DMS 273 (cell line): Measurements from ENCODE around the gene ZBTB8OS.
"Not testable (repeated sequence)": the region's sequence is repeated elsewhere in the genome, so short reads cannot be mapped to it uniquely, and the experiment has no call there.

ENCODE experiments used
- DNase-seq: peaks from one replicate; lab custom pipeline; 2025; ENCODE audit not compliant: unreplicated experiment; lab: John Stamatoyannopoulos, UW

ZBTB8OS gene

DNA sequence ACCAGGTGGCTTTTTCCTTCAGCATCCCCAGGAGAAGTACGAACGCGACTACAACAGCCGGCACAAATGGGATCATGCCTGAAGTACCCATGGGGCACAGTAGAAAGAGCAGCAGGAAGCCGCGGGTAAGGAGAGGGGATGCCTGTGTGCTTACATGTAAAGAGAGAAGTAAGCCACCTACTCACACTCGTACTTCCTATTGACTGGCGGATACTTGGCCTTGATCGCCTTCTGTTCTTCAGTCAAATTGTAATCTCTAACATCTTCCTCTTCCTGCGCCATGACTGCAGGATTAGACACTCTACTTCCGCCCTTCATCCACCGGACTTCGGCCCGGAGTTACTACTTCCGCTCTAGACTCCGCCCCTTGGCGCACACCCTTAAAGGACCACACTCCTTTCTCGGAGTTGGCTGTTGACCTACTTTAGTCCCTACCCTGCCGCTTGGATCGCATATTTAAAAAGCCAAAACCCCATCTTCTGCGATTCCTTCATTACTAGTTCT is at the start of gene ZBTB8OS:
Gene ZBTB8OS (minus strand): TSS at position 303 of the 504 bp plus-strand sequence. CDS start 21 bp downstream, at position 282.
- peak; percentile 98 for DNase-seq

DNA sequence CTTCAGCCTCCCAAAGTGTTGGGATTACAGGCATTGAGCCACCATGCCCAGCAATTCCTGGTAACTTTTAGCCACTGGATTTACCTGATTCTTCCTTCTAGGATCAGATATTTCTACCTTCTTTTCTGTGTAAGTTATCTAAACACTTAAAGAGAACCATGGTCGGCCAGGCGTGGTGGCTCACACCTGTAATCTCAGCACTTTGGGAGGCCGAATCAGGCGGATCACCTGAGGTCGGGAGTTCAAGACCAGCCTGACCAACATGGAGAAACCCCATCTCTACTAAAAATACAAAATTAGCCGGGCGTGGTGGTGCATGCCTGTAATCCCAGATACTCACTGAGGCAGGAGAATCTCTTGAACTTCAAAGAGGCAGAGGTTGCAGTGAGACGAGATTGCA is 46.6 kb upstream of the ZBTB8OS start:
- not testable (repeated sequence) for DNase-seq

DNA sequence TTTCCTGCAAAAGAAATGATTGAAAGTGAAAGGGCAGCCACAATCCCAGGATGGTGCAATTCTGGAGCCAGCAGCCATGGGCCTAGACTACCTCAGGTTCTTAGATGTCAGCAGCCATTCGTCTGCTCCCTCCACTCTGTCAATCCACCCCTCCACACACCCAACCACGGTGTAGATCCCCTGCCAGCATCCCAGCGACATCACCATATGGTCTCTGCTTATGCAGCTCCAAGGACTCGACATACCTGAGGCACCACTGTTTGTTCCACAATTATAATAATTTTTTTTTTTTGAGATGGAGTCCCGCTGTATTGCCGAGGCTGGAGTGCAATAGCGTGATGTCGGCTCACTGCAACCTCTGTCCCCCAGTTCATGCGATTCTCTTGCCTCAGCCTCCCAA is 45.7 kb upstream of the ZBTB8OS start:
- DNase-seq, result peak; percentile 22

DNA sequence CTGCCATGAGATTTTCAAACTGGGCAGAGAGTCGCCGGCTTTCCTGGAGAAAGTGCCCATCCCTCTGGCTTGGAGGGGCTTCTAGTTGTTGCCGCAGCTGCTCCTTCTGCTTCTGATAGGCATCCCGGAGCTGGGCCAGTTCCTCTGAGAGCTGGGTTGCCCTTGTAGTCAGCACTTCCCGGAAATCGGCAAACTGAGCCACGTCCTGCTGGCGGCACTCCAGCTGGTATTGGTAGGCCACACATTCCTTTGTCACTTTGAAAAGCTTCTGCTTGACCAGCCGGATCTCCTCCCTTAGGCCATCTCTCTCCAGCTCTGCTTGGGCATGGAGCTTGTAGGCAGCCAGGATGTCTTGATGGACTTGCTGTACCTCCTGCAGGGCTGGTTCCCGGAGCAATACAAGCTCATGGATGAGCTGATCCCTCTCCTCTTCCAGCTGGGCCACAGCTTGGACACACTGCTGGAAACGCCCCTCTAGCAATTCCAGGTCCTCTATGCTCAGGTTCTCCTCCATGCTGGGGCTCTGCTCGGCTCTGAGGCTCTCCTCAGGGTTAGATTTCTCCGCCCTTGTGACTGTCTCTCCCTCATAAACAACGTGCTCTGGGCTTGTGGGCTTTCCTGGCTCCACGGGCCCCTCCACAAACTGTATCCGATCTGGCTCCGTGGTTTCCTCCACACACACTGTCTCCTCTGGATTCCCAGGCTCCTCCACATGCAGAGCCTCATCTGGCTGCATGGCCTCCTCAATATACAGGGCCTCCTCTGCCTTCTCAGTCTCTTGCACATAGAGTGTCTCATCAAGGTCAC is 45.0 kb upstream of the ZBTB8OS start:
- no peak for DNase-seq

DNA sequence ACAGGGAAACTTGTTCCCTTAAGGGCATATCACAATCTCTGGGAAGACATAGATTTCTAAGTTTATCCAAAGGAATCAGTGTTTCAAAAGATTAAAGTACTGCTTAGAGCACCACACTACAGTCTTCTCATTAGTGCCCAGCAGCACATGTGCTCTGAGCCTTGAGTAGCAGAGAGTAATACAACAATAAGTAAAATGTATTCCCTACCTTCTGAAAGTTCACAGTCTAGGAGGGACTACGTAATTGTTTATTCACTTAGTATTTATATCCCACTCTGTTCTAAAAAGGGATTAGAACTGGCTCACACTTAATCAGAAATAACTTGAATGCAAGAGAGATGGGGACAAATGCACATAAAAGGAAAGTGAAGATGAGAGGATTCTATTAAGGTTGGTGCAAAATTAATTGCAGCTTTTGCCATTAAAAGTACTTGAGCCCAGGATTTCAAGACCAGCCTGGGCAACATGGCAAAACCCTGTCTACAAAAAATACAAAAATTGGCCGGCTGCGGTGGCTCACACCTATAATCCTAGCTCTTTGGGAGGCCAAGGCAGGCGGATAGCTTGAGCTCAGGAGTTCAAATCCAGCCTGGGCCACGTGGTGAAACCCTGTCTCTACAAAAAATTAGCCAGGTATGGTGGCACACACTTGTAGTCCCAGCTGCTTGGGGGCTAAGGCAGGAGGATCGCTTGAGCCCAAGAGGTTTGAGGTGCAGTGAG is 43.3 kb upstream of the ZBTB8OS start:
- no peak for DNase-seq

DNA sequence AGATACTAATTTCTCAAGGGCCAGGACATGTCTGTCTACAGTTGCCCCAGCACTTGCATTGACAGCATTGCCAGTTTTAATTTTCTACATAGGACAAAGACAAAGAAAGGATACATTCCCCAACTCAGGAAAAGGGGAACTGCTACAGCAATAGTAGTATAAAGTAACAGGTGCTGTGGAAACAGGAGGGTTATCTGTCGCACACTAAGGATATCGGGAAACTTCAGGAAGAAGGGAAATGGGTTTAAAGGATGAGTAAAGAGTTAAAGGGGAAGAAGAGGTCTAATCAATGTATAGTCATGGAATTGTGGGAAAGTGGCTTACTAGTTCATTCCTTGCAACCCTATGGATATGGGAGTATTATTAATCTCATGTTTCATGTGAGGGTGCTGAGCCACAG is 36.0 kb upstream of the ZBTB8OS start:
- no peak for DNase-seq

DNA sequence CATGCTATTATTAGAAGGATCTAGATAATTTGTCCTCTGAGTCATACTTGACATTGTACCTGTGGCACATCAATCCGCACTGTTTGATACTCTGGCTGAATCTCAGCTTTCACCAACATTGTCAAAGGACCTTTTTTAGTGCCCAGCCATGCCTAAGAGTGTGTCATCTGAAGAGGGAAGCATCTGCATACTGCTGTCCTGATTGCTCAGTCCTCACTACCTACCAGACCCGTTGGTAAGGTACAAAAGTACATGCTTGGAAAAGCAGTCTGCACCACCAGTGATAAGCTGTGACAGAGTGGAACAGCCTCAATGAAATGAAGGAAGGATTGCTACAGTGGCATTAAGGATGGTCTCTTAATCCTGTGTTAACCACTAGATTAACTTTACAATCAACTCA is 35.1 kb upstream of the ZBTB8OS start:
- no peak for DNase-seq

DNA sequence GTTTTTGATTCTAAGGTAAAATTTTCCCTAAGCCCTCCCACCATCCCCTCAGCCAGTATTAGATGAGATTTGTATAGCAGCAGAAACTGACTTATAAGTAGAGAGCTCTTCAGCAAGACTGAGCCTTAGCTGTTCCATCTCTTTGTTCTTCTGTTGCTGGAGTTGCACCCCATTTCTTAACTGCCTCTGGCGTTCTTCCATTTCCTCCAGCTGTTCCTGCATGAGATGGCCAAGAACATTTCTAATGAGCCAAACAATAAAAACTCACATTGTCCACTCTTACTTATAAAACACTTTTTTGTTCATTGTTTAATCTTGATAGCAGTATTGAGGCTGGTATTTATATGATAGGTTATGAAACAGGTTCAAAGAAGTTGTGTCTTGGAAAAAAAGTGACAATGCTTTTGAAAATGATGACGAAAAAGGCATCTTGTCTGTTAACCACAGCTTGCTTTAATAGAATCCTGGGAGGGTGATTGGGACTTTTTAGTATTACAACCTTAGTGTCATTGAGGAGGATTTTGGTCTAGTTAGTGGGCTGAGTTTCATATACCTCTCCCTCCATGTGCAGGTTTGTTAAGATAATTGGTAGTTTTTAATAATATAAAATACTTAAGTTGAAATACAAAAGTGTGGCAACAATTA is 33.9 kb upstream of the ZBTB8OS start:
- DNase-seq, result peak; percentile 33

DNA sequence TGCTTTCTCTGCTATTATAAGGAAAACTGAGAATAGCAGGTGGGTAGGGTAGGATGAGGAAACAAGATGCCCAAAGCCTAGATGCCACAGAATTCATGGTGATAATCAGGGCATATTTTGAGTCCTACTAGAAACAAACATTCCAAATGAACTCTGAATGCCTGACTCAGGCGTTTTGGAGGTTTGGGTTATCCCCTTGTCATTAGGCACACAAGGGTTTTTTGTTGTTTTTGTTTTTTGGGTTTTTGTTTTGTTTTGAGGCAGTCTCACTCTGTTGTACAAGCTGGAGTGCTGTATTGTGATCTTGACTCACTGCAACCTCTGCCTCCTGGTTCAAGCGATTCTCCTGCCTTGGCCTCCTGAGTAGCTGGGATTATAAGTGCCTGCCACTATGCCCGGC is 33.0 kb upstream of the ZBTB8OS start:
- DNase-seq, result no peak

DNA sequence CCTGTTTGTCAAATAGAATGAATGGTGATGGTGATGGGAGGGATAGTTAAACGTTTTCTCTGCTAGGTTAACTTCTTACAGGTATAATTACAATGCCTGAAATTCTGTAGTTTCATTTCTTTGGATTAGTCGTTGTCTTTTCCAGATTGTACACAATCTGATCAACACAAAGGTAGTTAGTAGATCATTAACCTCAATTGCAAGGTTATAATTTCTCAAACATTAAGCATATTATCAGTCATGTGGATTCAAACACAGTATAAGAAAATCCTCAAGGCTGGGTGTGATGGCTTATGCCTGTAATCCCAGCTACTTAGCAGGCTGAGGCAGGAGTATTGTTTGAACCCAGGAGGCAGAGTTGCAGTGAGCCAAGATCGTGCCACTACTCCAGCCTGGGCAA is 31.6 kb upstream of the ZBTB8OS start:
- no peak for DNase-seq

DNA sequence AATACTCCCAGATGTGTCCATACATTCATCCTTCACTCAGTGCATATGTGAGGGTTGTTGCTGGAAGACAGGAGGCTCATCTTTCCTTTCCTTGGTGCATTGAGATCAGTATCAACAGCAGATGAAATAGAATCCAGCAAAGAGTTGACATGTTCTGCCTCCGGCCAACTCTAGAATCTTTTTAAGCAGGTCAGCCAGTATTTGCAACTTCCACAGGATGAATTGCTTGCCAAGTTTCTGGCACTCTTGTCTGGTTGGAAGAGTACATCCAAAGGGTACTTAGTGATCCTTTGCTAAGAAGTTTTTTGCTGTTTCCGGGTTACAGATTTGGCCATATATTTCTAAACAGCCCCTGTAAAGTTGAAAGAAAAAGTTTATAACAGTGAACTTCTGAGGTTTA is 31.2 kb upstream of the ZBTB8OS start:
- no peak for DNase-seq

DNA sequence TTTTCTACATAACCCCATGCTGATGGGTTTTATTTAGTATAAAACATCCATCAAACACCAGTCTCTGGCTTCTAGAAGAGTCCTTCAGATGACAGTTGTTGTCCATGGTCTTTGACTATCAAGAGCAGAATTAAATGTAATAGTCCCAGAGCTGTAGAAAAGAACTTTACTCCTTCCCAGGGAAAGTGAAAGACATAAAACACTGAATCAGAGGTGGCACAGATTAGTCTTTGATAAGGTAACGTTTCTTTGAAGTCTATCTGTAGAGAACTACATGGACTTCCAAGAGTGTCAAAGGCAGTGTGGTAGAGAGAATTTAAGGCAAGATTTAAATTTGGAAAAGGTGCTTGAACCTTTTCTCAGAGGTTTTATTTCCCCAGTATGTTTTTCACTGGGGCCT is 30.3 kb upstream of the ZBTB8OS start:
- no peak for DNase-seq

DNA sequence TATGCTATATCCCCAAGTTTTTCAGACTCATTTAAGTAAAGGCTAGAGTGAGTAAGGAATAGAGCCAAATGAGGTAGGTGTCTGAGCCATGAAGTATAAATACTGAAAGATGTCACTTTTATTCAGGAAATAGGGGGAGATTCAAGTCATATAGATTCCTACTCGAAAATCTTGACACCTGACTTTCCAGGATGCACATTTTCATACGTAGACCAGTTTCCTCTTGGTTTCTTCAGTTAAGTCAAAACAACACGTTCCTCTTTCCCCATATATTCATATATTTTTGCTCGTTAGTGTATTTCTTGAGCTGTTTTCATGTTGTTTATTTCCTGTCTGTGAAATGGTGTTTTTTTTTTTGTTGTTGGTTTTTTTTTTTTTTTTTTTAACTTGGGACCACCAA is 29.6 kb upstream of the ZBTB8OS start:
- DNase-seq, result not testable (repeated sequence)

DNA sequence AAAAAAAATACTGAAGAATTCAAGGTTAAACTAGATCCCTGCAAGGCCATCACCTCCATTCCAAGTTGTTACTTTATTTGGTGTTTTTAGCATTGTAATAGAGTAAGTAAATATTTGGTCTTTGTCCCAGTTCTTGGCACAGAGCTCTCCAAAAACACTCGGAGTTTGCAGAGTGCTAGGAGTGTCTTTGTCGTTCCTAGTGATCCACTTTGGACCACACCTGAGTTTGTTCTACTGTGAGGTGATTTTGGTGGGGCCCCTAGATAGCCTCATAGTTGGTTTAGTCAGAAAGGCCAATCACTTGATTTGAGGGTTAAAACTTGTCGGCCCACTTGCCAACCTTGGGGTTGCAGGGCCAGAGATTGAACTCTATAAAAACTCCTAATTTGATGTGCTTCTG is 26.6 kb upstream of the ZBTB8OS start:
- no peak for DNase-seq

DNA sequence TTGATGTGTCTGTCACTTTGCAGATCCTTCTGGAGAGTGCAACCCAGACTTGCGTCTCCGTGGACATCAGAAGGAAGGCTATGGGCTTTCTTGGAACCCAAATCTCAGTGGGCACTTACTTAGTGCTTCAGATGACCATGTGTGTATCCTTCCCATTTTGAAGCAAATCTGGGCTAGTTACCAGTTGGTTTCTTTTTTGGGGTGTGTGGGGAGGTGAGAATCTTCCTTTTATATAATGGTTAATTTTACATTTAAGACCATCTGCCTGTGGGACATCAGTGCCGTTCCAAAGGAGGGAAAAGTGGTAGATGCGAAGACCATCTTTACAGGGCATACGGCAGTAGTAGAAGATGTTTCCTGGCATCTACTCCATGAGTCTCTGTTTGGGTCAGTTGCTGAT is 18.4 kb upstream of the ZBTB8OS start:
- not testable (repeated sequence) for DNase-seq

DNA sequence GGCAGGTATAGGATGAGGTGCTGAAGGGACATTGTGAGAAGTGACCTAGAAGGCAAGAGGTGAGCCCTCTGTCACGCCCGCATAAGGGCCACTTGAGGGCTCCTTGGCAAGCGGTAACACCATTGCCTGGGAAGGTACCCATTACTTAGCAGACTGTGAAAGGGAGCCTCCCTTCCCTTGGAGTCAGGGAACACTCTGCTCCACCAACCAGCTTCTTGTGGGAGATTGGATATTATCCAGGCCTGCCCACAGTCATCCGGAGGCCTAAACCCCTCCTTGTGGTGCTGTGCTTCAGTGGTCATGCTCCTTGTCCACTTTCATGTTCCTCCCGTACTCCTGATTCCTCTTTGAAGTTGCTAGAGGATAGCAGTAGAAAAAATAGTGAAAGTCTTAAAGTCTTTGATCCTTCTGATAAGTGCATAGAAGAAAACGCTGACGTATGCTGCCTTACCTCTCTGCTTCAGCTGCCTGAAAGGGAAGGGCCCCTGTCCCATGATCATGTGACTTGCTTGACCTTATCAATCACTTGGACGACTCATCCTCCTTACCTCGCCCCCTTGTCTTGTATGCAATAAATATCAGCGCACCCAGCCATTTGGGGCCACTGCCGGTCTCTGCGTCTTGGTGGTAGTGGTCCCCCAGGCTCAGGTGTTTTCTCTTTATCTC is 16.7 kb upstream of the ZBTB8OS start:
- no peak for DNase-seq

DNA sequence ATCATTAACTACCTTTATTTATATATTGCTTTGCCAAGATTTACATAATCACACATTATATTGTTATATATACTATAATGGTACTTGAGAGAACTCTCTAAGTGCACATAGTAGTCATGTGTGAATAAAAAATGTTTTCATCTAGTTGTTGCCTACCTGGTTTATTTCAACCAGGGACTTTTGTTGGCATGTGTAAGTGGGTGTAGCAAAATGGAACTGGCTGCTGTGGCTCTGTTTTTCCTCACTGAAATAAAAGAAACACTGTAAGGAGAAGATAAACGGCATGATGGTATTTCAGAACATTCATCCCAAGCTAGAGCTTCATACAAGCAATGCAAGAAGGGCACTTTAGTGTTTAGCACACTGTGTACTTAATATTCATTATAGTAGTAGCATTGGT is 15.6 kb upstream of the ZBTB8OS start:
- no peak for DNase-seq

DNA sequence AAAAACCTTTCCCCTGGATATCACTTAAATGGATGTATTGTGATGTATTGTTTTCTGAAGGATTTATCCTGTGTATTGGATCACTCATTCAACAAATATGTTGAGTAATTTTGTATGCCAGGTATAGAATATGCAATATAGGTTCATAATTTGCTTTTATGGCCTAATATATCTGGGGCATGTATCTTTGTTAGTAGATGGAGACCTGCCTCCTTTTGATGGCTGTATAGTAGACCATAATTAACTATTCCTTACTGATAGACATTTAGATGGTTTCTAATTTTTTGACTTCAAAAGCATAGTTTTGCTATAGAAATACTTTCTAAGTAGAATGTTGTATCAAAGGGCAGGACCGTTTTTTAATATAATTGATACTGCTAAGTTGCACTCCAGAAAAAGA is 9.2 kb upstream of the ZBTB8OS start:
- no peak for DNase-seq

DNA sequence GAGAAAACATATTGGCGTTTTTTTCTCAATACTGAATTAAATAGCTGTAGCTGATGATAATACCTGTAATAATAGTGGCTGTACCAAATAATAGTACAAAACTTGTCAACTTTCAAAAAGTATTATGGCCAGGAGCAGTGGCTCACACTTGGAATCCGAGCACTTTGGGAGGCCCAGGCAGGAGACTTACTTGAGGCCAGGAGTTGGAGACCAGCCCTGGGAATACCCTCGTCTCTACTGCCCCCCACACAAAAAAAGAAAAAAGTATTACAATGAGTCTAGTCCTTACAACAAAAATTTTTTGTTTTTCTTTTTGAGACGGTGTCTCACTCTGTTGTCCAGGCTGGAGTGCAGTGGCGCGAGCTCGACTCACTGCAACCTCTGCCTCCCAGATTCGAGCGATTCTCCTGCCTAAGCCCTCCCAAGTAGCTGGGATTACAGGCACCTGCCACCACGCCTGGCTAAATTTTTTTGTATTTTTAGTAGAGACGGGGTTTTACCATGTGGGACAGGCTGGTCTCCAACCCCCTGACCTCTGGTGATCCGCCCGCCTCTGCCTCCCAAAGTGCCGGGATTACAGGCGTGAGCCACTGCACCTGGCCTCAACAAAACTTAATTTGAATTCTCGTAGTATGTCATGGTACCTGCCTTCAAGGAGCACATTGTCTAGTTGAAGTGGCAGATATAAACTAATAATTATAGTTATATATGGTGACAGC is 2.1 kb upstream of the ZBTB8OS start:
- no peak for DNase-seq

DNA sequence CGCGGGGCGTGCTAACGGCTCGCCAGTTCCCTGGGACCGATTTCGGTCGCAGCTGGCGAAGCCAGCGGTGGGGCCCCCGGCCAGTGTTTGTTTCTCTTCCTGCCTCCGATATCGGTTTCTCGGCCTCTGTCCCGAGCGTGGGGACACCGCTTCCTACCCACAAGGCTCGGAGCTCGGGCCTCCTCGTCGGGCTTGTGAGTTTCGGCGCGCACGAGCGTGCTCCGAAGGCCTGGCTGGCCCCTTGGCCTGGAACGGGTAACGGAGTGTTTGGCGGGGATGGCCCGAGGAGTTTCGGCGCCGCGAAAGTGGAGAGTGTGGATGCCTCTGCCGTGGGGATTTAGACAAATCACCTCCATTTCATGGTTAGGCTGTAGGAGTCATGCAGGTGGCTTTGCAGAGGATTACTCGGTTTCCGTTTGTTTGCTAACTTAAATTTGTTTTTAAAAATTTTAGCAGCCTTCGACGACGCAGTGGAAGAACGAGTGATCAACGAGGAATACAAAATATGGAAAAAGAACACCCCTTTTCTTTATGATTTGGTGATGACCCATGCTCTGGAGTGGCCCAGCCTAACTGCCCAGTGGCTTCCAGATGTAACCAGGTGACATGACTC is 1.2 kb upstream of the ZBTB8OS start:
- peak; percentile 85 for DNase-seq
